ENCODE results near the gene SIGLEC6. TPM values are rescaled to one million over a fixed set of nuclear protein-coding genes. Genes with fewer than 3 reads are reported as not detected.
"Not testable (repeated sequence)": the region's sequence is repeated elsewhere in the genome, so short reads cannot be mapped to it uniquely, and the experiment has no call there.

SIGLEC6 gene
- polyA plus RNA-seq, 3 donors = 0.24 to 0.32 TPM; not detected in 1

DNA sequence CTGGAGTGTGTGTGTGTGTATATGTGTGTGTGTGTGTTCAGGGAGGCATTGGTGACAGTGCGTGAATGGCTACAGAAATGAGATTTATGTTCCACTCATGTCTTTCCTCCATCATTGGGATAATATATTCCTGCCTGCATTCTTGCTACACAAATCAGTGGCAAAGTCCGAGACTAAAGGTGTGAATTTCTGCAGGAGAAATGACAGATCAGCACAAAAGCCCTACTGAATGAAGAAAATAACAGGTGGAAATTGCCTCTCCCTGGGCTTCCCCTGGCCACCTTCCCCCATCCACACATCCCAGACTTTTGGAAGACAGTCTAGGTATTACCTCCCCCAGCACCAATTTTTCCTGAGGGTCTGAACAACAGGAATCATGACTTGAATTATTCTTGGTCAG lies 10.1 kb downstream of the SIGLEC6 start:
- no peak for DNase-seq (ENCODE audit: extremely low read depth in 1 of 11, low read depth in 9 of 11, low spot score in 4 of 11)

DNA sequence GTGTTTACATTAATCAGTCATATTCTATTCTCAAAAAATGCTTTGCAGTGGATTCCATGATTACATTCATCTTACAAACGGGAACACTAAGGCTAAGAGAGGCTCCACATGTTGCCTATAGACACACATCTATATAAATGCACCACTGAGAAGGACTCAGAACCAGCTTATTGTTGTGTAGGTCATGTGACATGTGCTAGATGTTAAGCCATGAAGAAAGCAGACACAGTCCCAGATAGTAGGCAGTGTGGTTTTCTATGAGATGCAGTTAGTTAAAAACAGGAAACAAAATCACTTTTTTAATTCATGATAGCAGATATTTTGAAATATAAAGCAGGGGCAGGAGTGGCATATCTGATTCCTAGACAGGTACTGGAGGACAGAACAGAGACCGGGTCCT lies 10.7 kb downstream of the SIGLEC6 start:
- DNase-seq (ENCODE audit: extremely low read depth in 1 of 11, low read depth in 9 of 11, low spot score in 4 of 11) = no peak

DNA sequence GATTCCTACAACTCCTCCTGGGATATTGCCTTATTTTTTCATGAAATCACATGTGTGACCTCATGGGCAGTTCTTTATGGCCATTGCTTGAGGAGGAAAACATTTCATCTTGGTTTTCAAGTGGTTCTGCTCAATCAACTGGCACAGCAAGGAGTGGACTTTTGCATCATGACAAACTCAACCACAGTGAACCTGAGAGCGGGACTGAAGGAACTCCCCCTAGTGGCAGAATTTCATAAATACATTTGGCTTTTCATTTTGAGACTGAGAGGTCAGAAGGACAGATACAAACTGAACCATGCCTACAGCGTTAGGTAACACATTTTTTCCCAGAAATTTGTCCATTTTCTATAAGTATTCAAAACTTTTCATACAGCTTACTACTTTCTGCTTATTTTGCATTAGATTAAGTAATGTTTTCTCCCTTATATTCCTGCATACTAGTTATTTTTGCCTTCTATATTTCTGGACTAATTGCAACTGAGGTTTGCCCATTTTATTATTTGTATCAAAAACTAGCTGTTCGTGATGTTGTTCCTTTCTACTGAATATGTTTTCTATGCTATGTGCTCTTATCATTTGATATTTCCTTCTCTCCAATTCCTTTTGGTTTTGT lies 16.5 kb downstream of the SIGLEC6 start:
- DNase-seq (ENCODE audit: extremely low read depth in 1 of 11, low read depth in 9 of 11, low spot score in 4 of 11) = peak; percentile 8 to 37 (median 23)

DNA sequence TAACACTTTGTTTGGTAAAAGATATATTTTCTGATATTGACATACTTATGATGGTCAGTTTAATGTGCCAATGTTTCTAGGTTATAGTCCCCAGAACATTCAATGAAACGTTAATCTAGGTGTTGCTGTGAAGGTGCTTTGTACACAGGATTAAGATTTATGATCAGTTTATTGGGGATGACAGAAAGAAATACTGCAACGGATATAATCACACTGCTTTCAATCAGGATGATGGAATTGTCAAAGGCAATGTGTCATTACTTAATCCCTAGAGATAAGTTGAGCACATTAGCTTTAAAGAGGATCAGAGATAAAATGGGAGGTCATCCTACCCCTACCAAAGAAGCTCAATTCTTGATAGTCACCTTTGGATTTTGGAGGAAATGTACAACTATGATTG lies 17.5 kb downstream of the SIGLEC6 start:
- no peak for DNase-seq (ENCODE audit: extremely low read depth in 1 of 11, low read depth in 9 of 11, low spot score in 4 of 11)

DNA sequence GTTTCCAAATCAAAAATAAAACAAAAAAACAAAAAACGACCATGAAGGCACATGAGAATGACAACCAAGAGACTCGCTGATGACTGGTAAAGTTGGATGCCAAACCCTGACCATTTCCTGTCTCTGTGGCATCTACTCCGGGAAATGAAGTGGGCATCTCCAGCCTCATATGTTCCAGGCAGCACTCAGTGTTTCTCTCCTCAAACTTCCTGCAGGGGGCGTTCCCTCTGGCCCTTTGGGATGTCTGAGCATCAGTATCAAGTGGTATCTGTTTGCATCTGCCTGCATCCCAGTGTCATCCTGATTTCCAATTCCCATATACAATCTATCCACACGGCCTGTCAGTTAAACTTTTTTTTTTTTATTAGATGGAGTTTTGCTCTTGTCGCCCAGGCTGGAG lies 20.1 kb downstream of the SIGLEC6 start:
- no peak for DNase-seq (ENCODE audit: extremely low read depth in 1 of 11, low read depth in 9 of 11, low spot score in 4 of 11)

DNA sequence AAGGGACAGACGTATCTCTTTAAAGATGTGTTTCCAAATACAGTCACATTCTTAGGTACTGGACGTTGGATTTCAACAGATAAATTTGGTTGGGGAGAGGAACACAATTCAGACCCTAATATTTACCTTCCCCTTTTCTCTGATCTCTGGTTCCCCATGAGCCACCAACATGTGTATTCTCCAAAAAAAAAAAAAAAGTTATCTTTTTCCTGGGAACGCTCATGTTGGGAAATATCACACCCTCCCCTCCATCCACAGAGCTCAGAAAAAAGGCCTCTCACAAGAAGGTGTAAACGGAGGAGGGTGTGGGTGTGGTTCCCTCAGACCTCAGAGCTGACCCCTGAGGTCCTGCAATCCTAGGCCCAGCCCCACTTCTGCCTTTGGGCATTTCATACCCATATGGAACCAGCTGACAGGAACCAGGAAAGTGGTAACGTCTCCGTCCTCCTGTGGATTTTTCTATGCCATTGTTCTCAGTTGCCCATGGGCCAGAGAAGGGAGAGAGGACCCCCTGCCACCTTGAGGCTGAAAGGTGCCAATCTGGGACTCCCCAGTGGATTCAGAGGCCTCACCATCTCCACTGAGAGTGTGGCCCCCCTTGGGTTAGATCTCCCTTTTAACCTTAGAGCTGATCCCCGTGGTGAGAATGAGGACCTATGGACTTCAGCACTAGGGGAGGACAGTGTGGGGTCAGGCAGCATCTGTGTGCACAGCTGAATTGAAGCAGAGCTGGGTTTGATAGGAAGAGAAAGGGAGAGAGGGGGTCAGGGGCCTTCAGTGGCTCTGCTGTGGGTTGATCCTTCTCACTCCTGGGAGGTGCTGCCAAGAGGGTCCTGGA lies 21.4 kb downstream of the SIGLEC6 start:
- DNase-seq (ENCODE audit: extremely low read depth in 1 of 11, low read depth in 9 of 11, low spot score in 4 of 11) = no peak

DNA sequence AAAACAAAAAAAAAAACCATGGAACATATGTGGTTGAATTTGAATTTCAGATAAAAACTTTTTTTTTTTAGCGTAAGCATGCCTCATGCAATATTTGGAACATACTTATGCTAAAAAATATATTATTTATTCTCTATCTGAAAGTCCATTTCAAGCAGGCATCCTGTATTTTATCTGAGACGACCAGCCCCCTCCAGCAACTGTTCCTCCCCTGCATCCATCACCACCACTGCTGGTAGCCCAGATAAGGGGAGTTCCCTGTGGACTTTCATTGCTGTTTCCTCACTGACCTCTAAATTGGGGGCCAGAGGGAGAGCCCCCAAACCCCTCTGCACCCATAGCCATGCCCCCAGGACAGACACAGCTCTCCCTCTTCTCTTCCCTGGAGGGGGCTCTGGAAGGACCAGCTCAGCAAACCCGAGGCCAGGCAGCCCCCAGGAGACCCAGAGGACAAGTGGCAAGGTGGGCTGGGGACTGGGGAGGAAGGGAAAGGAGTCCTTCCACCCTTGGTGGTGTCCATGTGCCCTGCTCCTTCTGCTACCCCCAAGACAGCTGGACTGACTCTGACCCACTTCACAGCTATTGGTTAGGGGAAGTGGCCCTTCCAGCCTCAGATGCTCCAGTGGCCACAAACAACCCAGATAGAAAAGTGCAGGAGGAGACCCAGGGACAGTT lies 23.3 kb downstream of the SIGLEC6 start:
- no peak for DNase-seq (ENCODE audit: extremely low read depth in 1 of 11, low read depth in 9 of 11, low spot score in 4 of 11)

DNA sequence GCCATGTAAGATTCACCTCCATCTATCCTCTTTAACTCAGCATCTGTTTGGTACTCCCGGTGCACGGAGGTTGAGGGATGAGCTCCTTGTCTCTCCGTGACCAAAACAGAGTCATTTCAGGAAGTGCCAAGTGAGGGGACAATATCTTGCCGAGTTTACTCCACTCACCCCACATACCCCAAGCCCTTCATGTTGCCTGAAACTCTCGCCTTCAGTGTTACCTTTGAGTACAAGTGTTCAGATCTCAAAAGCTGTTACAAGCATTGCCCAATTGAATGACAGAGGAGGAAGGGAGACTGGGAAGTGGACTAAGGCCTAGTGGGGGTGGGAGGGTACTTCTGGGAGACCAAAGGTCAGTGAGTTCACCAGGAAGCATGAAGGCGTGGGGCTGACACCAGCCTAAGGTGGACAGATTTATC lies 23.8 kb downstream of the SIGLEC6 start:
- DNase-seq (ENCODE audit: extremely low read depth in 1 of 11, low read depth in 9 of 11, low spot score in 4 of 11) = no peak

DNA sequence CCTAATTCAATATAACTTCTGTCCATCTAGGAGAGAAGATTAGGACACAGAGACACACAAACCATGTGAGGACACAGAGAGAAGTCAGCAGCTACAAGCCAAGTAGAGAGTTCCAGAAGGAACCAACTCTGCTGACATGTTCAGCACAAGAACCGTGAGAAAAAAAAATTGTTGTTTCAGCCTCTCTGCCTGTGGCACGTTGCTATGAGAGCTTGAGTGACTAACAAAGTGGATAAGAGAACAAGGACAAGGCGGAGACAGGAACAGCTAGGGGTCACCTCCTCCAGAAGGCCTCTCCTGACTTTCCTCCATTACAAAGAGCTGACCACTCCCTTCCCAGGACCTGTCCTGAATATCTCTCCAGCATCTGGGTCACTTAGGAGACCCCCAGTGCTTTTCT lies 24.3 kb downstream of the SIGLEC6 start:
- no peak for DNase-seq (ENCODE audit: extremely low read depth in 1 of 11, low read depth in 9 of 11, low spot score in 4 of 11)

DNA sequence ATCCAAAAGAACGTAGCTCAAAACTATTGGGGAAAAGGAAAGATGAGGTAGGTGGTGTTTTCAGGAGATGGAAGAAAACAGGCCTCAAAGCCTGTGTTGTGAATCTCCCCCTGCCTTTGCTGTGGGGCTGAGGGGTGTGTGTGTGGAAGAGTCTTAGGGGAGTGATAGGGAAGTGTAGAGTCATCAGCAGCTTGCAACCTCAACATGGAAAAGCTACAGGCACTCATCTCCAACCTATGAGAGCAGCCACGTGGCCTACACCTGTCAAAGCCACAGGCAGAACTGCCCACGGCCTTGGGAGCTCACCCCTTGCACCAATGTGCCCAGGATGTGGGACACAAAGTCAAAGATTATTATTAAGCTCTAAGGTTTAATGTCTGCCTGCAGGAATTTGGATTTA lies 25.6 kb downstream of the SIGLEC6 start:
- DNase-seq (ENCODE audit: extremely low read depth in 1 of 11, low read depth in 9 of 11, low spot score in 4 of 11) = no peak

DNA sequence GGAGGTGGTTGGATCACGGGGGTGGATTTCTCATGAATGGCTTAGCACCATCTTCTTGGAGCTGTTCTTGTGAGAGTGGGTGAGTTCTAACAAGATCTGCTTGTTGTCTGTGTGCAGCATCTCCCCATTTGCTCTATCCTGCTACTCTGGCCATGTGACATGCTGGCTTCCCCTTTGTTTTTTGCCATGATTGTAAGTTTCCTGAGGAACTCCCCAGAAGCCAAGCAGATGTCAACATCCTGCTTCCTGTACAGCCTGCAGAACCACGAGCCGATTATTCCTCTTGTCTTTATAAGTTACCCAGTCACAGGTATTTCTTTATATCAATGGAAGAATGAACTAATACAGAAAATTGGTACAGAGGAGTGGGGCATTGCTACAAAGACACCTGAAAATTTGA lies 27.6 kb downstream of the SIGLEC6 start:
- DNase-seq (ENCODE audit: extremely low read depth in 1 of 11, low read depth in 9 of 11, low spot score in 4 of 11) = no peak

DNA sequence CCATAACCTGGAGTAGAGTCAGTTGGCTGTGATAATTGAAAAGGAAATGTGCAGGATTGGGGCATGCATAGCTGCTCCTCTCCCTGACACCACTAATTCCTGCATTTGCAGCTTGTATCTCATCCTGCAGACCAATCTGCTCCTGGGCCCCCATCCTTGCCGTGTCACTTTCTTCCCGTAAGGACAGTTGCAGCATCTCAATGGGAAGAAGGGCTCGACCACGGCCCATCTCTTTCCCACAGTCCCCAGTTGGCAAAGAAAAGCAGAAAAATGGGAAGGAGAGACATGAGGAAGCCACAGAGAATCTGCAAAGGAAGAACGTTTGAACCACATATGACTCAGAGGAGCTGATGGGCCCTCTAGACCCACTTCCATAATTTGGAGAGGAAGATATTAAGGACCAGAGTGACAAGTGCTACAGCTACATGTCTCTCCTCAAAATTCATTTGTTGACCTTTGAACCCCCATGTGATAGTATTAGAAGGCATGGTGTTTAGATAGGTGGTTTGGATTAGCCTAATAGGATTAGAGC lies 28.1 kb downstream of the SIGLEC6 start:
- DNase-seq (ENCODE audit: extremely low read depth in 1 of 11, low read depth in 9 of 11, low spot score in 4 of 11) = no peak

DNA sequence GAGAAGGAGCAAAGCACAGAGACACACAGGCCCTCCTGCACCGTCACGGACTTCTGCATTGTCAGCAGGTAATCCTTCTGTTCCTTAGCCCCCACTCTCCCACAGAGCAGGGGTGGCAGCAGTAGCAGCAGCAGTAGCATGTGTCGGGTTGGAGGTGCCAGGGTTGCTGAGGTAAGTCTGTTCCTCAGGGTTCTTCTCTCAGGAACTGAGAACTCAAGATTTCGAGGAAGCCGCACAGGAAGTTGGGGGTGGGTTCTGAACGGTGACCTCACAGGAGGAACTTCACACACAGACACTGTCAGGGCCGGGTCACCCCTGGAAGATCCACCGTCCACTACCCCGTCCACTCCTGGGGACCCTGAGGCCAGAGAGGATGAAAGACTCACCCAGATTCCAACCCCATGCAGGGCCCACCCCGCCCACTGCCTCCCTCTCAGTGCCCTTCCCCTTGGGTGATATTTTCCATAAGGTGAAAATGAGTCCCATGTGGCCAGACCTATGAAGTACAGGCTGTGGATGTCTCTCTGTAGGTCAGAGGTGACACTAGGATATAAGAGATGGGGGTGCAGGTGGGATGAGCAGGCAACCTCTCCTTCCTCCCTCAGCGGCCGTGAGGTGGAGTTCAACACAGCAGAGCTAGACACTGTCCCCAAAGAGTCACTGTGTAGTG lies 29.7 kb downstream of the SIGLEC6 start, which contains the start of gene SIGLEC12:
Gene SIGLEC12, minus strand, starts transcription at position 207 of the 670 bp plus-strand sequence. Its CDS starts 67 bp downstream, at position 140.
- no peak for DNase-seq (ENCODE audit: extremely low read depth in 1 of 11, low read depth in 9 of 11, low spot score in 4 of 11)

DNA sequence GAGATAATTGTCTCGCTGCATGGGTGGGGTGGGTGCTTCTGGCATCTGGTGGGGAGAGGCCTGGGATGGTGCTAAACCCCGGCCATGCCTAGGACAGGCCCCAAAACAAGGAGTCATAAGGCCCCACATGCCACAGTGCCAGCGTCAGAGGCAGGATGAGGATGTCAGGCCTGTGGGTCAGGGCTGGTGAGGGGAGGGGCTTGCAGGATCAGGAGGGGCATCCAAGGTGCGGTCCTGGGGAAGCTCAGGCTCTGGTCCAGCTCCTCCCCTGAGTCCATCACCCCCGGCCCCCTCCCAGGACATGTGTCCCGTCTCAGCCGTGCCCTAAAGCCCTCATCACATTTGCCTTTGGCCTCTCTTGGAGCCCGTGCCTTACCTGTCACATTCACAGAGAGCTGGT lies 30.5 kb downstream of the SIGLEC6 start:
- DNase-seq (ENCODE audit: extremely low read depth in 1 of 11, low read depth in 9 of 11, low spot score in 4 of 11) = not testable (repeated sequence)

DNA sequence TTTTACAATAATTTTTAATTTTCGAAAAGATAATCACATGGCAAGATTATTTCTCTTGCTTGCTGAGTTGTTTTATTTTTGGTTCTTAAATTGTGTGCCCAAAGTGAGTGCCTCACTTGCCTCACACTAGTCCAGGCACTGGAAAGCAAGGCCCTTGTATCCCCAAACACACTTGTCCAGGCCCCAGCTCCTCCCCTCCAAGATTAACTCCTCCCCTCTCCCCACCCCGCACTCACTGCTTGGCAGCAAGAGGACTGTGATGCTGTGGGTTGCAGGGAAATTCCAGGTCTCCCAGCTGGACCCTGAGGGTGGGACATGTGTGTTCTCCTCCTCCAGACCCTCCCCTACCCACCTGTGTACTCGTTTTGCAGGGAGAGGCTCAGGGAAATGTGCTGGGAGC lies 33.8 kb downstream of the SIGLEC6 start:
- no peak for DNase-seq (ENCODE audit: extremely low read depth in 1 of 11, low read depth in 9 of 11, low spot score in 4 of 11)

DNA sequence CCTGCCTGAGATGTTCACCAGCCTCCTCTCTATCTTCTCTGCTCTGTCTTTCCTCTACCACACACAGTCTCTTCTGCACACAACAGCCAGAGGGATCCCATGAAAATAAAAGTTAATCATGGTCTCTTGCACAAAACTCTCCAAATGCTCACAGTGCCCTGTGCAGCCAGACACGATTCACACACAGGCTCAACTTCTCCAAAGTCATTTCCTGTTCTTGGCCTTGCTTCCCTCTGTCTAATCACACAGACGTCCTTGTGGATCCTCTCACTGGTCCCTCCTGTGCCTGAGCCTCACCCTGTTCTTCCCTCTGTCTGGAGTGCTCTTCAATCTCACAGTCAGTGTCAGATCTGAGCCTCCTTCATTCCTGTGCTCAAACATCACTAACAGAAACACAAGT lies 37.7 kb downstream of the SIGLEC6 start:
- no peak for DNase-seq (ENCODE audit: extremely low read depth in 1 of 11, low read depth in 9 of 11, low spot score in 4 of 11)

DNA sequence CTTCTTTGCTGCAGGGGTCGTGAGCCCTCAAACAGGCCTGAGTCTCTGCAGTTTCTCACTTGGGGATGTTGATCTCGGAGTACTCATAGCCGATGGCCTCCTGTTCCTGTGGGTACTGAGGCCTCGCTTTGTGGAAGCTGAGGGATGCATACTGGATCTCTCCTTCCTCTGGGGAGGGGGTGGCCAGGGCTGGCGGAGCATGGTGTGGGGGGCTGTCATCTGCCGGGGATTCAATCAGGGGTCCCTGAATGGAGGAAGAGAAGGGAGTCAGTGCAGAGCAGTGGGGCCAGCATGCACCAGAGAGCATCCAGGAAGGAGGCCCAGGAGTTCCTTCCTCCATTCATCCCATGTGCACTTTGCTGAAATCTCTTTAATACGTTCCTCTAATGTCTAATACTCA lies 39.9 kb downstream of the SIGLEC6 start:
- DNase-seq (ENCODE audit: extremely low read depth in 1 of 11, low read depth in 9 of 11, low spot score in 4 of 11) = no peak

DNA sequence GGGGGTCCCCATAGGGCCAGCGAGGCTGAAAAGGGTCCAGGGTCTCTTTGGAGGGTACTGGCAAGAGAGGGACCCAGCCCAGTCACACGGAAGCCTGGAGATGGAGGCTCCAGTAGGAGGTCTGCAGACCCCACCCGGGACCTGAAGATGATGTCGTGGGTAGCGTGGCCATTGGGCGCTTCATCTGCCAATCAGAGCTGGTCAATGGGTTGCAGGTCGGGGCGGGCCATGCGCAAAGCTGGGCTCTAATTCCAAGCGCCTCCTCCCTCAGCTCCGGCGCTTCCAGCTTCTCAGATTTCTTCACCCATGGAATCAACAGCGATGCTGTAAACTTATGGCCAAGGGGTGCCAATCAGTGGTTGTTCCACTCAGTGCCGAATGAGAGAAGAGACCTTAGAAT lies 40.8 kb downstream of the SIGLEC6 start:
- DNase-seq (ENCODE audit: extremely low read depth in 1 of 11, low read depth in 9 of 11, low spot score in 4 of 11) = no peak

DNA sequence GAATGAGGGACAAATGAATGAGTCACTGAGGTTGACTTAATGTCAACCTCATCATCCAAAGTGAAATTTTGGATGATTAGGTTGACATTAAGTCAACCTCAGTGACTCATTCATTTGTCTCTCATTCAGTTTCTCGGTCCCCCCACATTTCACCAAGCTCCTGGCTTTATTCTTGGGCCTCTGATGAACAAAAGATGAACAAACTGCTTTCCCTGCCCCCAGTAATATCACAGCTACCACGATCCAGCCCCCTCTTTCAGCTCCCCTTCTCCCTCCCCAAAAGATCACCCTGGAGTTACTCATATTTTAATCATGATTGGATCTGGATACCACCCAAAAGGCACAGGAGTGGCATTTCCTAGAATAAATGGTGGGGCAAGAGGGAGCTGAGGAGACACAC lies 42.4 kb downstream of the SIGLEC6 start:
- DNase-seq (ENCODE audit: extremely low read depth in 1 of 11, low read depth in 9 of 11, low spot score in 4 of 11) = no peak

Measured in renal cortex interstitium (tissue), 11 donors.